K562 (cell line): ENCODE results near the gene NDUFB10. TPM values are rescaled to one million over a fixed set of nuclear protein-coding genes. Genes with fewer than 3 reads are reported as not detected.

ENCODE experiments used
- BRD4 ChIP-seq: fragments of 200-600 bp; sonication (generic); IDR thresholded peaks from 2 replicates; pipeline ENCODE4 v1.6.1; 2017; ENCODE audit warnings: inconsistent platforms
- BRF1 ChIP-seq: IDR thresholded peaks from 3 replicates; pipeline ENCODE4 v1.6.1; 2011; ENCODE audit warnings: borderline replicate concordance, mild to moderate bottlenecking; ENCODE audit not compliant: insufficient read length; ENCODE audit errors: extremely low read depth
- CBX8 ChIP-seq: fragments of 200-600 bp; sonication (generic); IDR thresholded peaks from 2 replicates; pipeline ENCODE4 v1.6.1; 2012; ENCODE audit warnings: borderline replicate concordance, mixed run types, low read depth, mild to moderate bottlenecking, moderate library complexity, mixed read lengths, low read length, control low read depth, inconsistent platforms; ENCODE audit not compliant: poor library complexity, severe bottlenecking; ENCODE audit errors: extremely low read depth
- ELF4 ChIP-seq: fragments of 450-650 bp; formaldehyde crosslinking; IDR thresholded peaks from 2 replicates; pipeline ENCODE4 v1.4.0; 2022; ENCODE audit warnings: missing genetic modification characterization
- GATAD2A ChIP-seq: fragments of 450-650 bp; IDR thresholded peaks from 2 replicates; pipeline ENCODE4 v1.6.1; 2017
- KLF13 ChIP-seq: fragments of 450-650 bp; IDR thresholded peaks from 2 replicates; pipeline ENCODE4 v1.6.1; 2016; ENCODE audit warnings: missing genetic modification characterization, low read depth, mild to moderate bottlenecking, missing compliant biosample characterization, moderate library complexity, borderline replicate concordance
- MYNN ChIP-seq, 2 experiments: sonication (generic); formaldehyde crosslinking in 1 of 2; IDR thresholded peaks; 2 replicates each; pipeline versions ENCODE4 v1.5.0 to v1.6.1; 2016 to 2020; ENCODE audit warnings: antibody characterized with exemption in 1 of 2, missing genetic modification reagents in 1 of 2
- NFATC3 ChIP-seq: fragments of 450-650 bp; IDR thresholded peaks from 2 replicates; pipeline ENCODE4 v1.6.1; 2017; ENCODE audit warnings: mild to moderate bottlenecking
- POU5F1 ChIP-seq: fragments of 150-350 bp; IDR thresholded peaks from 2 replicates; pipeline ENCODE4 v1.6.1; 2014; ENCODE audit warnings: borderline replicate concordance, low read length, low read depth, mild to moderate bottlenecking; ENCODE audit not compliant: partially characterized antibody
- RBM34 ChIP-seq: fragments of 200-400 bp; formaldehyde crosslinking; IDR thresholded peaks from 2 replicates; pipeline ENCODE4 v1.6.1; 2018; ENCODE audit warnings: low read length, borderline replicate concordance; ENCODE audit not compliant: insufficient read depth
- SMAD2 ChIP-seq: fragments of 150-350 bp; IDR thresholded peaks from 2 replicates; pipeline ENCODE4 v1.6.1; 2014; ENCODE audit warnings: low read depth, mild to moderate bottlenecking, low read length
- SRF ChIP-seq, 2 experiments: fragments of 250-450, 450-650 bp in 1 of 2; sonication (Bioruptor Pico) in 1 of 2; sonication (generic) in 1 of 2; formaldehyde crosslinking; IDR thresholded peaks; 2 replicates each; pipeline versions ENCODE4 v1.5.0 to v1.5.1; 2020 to 2022; ENCODE audit warnings: mild to moderate bottlenecking in 1 of 2, missing genetic modification reagents in 1 of 2
- TAF7 ChIP-seq: fragments of 450-650 bp; IDR thresholded peaks from 2 replicates; pipeline ENCODE4 v1.6.1; 2016; ENCODE audit warnings: missing genetic modification characterization, missing compliant biosample characterization
- ZNF3 ChIP-seq: fragments of 250-450 bp; sonication (Bioruptor Pico); IDR thresholded peaks from 2 replicates; pipeline ENCODE4 v1.5.0; 2021; ENCODE audit warnings: mild to moderate bottlenecking, moderate library complexity
- ZNF324 ChIP-seq: fragments of 250-450 bp; sonication (Bioruptor Pico); IDR thresholded peaks from 2 replicates; pipeline ENCODE4 v1.4.0; 2020; ENCODE audit warnings: mild to moderate bottlenecking
- ZNF57 ChIP-seq: fragments of 450-650 bp; formaldehyde crosslinking; IDR thresholded peaks from 2 replicates; pipeline ENCODE4 v1.4.0; 2020; ENCODE audit warnings: mild to moderate bottlenecking, moderate library complexity
- ZNF76 ChIP-seq: fragments of 250-450 bp; sonication (Bioruptor Pico); IDR thresholded peaks from 2 replicates; pipeline ENCODE4 v1.4.0; 2020; ENCODE audit warnings: mild to moderate bottlenecking, moderate library complexity, borderline replicate concordance
- ZNF780A ChIP-seq: fragments of 250-450 bp; sonication (Bioruptor Pico); IDR thresholded peaks from 2 replicates; pipeline ENCODE4 v1.5.0; 2021; ENCODE audit warnings: mild to moderate bottlenecking
- polyA plus RNA-seq, 8 experiments: library from polyadenylated mRNA; depleted of rRNA in 4 of 8; stranded (reverse) in 5 of 8; unstranded in 3 of 8; fragments of >200 nt; fragmentation: Nextera tagmentation in 2 of 8; fragmentation: Illumina TruSeq in 1 of 8; extraction: Ambion mirVana in 2 of 8; extraction: Trizol in 1 of 8; gene quantifications; 2 replicates each; pipeline versions ENCODE4 v1.2.1 to v1.2.3, GENCODE V29; 2011 to 2014; ENCODE audit warnings: inconsistent platforms in 1 of 8, missing spikeins in 1 of 8
- total RNA-seq, 7 experiments: library from RNA; depleted of rRNA in 6 of 7; stranded (reverse); fragments of >200 nt in 6 of 7; fragmentation: Illumina TruSeq in 2 of 7; extraction: Trizol in 2 of 7; gene quantifications; 2 replicates each; pipeline versions ENCODE4 v1.2.1 to v1.2.3, GENCODE V29; 2011 to 2021; ENCODE audit warnings: low replicate concordance in 1 of 7
- TF ChIP-seq, protein P1 (sequence below): sonication (generic); formaldehyde crosslinking; IDR thresholded peaks from 2 replicates; pipeline ENCODE4 v1.8.0; 2022; ENCODE audit warnings: missing genetic modification reagents, mild to moderate bottlenecking, moderate library complexity, borderline replicate concordance
- TF ChIP-seq, protein P2 (sequence below): fragments of 200-400 bp; formaldehyde crosslinking; IDR thresholded peaks from 2 replicates; pipeline ENCODE4 v1.6.1; 2017; ENCODE audit warnings: mild to moderate bottlenecking, low read depth, low read length, moderate library complexity
- TF ChIP-seq, protein P3 (sequence below): fragments of 250-450 bp; sonication (Bioruptor Pico); IDR thresholded peaks from 2 replicates; pipeline ENCODE4 v1.8.0; 2021; ENCODE audit warnings: moderate library complexity, mild to moderate bottlenecking, inconsistent platforms
- TF ChIP-seq, protein P4 (sequence below): sonication (generic); formaldehyde crosslinking; IDR thresholded peaks from 2 replicates; pipeline ENCODE4 v1.8.0; 2022; ENCODE audit warnings: mild to moderate bottlenecking, missing genetic modification reagents

NDUFB10 gene
- total and polyA plus RNA-seq, 9 of the 15 experiments (the other 6 are each of a cell fraction or from before 2014, with no cell fraction given): 69.3 to 527 (median 161) TPM

DNA sequence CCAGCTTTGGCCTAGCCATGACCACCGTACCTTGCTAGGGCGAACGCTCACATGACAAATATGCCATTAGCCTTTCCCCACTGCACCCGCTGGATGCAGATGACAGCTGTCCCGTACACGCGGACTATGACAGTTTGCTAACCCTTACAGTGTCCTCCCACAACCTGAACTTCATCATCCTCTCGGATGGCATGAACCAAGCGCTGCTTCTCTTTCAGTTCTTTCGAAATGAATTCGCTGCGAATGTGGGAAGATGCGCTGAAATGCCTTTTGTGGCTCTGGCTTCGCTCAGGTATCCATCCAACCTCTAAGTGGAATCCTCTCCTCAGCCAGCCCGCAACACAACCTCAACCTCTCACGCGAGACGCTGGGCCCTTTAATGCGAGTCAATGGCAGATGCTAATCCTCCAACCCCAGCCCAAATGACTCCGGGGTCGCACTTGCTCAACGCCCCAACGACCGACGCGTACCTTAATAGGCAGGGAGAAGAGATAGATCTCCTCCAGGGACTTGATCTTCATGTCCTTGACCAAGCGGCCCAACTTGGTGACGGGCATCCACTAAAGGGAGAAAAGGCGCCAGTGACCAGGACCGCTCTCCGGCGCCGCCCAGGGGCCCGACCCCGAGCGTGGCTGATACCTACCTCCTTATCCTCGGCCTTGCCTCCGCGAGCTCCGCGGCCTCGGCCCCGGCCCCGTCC lies 4.6 kb downstream of the NDUFB10 start (continued):
- TF ChIP-seq MYNN (IDR thresholded peaks at IDR 0.05) (no peak), MYNN (CRISPR knock-in tag; IDR thresholded peaks at IDR 0.05) (no peak), GATAD2A (no peak), KLF13 (no peak), ZNF57 (CRISPR knock-in tag) (no peak), ZNF76 (CRISPR knock-in tag) (no peak), TAF7 (tag) (no peak), ZNF324 (CRISPR knock-in tag) (no peak), ELF4 (CRISPR knock-in tag) (no peak), NFATC3 (no peak), ZNF3 (CRISPR knock-in tag) (no peak), BRF1 (no peak), RBM34 (no peak), SRF (CRISPR knock-in tag; IDR thresholded peaks at IDR 0.05) (no peak), SMAD2 (no peak), POU5F1 (no peak), CBX8 (no peak), BRD4 (0 out of 2 replicates have a peak, but pooled peaks have one; percentile 68), ZNF780A (CRISPR knock-in tag) (no peak)
- TF ChIP-seq, protein P1, sequence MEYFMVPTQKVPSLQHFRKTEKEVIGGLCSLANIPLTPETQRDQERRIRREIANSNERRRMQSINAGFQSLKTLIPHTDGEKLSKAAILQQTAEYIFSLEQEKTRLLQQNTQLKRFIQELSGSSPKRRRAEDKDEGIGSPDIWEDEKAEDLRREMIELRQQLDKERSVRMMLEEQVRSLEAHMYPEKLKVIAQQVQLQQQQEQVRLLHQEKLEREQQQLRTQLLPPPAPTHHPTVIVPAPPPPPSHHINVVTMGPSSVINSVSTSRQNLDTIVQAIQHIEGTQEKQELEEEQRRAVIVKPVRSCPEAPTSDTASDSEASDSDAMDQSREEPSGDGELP (CRISPR knock-in tag): no peak
- TF ChIP-seq, protein P2, sequence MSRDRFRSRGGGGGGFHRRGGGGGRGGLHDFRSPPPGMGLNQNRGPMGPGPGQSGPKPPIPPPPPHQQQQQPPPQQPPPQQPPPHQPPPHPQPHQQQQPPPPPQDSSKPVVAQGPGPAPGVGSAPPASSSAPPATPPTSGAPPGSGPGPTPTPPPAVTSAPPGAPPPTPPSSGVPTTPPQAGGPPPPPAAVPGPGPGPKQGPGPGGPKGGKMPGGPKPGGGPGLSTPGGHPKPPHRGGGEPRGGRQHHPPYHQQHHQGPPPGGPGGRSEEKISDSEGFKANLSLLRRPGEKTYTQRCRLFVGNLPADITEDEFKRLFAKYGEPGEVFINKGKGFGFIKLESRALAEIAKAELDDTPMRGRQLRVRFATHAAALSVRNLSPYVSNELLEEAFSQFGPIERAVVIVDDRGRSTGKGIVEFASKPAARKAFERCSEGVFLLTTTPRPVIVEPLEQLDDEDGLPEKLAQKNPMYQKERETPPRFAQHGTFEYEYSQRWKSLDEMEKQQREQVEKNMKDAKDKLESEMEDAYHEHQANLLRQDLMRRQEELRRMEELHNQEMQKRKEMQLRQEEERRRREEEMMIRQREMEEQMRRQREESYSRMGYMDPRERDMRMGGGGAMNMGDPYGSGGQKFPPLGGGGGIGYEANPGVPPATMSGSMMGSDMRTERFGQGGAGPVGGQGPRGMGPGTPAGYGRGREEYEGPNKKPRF: no peak
- TF ChIP-seq, protein P3, sequence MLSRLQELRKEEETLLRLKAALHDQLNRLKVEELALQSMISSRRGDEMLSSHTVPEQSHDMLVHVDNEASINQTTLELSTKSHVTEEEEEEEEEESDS (CRISPR knock-in tag): no peak
- TF ChIP-seq, protein P4, sequence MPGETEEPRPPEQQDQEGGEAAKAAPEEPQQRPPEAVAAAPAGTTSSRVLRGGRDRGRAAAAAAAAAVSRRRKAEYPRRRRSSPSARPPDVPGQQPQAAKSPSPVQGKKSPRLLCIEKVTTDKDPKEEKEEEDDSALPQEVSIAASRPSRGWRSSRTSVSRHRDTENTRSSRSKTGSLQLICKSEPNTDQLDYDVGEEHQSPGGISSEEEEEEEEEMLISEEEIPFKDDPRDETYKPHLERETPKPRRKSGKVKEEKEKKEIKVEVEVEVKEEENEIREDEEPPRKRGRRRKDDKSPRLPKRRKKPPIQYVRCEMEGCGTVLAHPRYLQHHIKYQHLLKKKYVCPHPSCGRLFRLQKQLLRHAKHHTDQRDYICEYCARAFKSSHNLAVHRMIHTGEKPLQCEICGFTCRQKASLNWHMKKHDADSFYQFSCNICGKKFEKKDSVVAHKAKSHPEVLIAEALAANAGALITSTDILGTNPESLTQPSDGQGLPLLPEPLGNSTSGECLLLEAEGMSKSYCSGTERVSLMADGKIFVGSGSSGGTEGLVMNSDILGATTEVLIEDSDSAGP: no peak
